Psoas muscle (tissue), 8 donors: Measurements from ENCODE around the gene ABCG1. TPM values are rescaled to one million over a fixed set of nuclear protein-coding genes. Genes with fewer than 3 reads are reported as not detected.
A peak's percentile ranks its signal among the peaks of the same experiment; 100 is the strongest.

Experiments
- ATAC-seq, 4 donors: fragments of 200-7000 bp; cut with Tn5 transposase; one replicate each; pipeline ENCODE4 v1.9.1; 2020; ENCODE audit warnings: moderate library complexity in 3 of 4, mild to moderate bottlenecking in 2 of 4
- DNase-seq, 2 donors: peaks; one replicate each; pipeline ENCODE4 v3.0.0-alpha.2; 2020
- H3K27ac ChIP-seq: fragments of 200-600 bp; one replicate; pipeline ENCODE4 v1.8.0; 2022
- H3K27me3 ChIP-seq, 3 donors: fragments of 200-600 bp in 1 of 3; one replicate each; pipeline versions ENCODE4 v1.6.1 to v1.8.0; 2013 to 2022; ENCODE audit warnings: low read length in 2 of 3, mild to moderate bottlenecking in 2 of 3, moderate library complexity in 1 of 3; ENCODE audit not compliant: insufficient read depth in 3 of 3
- H3K36me3 ChIP-seq, 2 donors: fragments of 200-600 bp in 1 of 2; one replicate each; pipeline versions ENCODE4 v1.6.1 to v1.8.0; 2013 to 2022; ENCODE audit warnings: low read depth in 1 of 2, mild to moderate bottlenecking in 1 of 2, moderate library complexity in 1 of 2; ENCODE audit not compliant: insufficient read depth in 1 of 2
- H3K4me1 ChIP-seq: fragments of 200-600 bp; one replicate; pipeline ENCODE4 v1.8.0; 2022
- H3K4me3 ChIP-seq: fragments of 200-600 bp; one replicate; pipeline ENCODE4 v1.8.0; 2022; ENCODE audit warnings: mild to moderate bottlenecking
- H3K9me3 ChIP-seq: fragments of 200-600 bp; one replicate; pipeline ENCODE4 v1.8.0; 2022
- CTCF ChIP-seq: fragments of 200-600 bp; IDR thresholded peaks from one replicate; pipeline ENCODE4 v1.8.0; 2022; ENCODE audit warnings: antibody characterized with exemption
- WGBS, 3 donors: extraction: QIAGEN DNeasy Blood & Tissue Kit; methylation state at CpG; one replicate each; pipeline versions ENCODE4 v1.1.6 to v1.1.7; 2013; 5-methylcytosine and 5-hydroxymethylcytosine counted together
- intact Hi-C, 2 donors: fragments of 100-400 bp; cut with DNase I; formaldehyde crosslinking; loops; one replicate each; pipeline versions ENCODE4 v1.11.0 to v1.14.2; 2022
- polyA plus RNA-seq, 3 donors: library from polyadenylated mRNA; stranded (reverse); fragments of 200-250 nt; gene quantifications; one replicate each; pipeline ENCODE4 v1.2.3, GENCODE V29; 2013
- total RNA-seq, 4 donors: library from RNA; stranded (reverse); fragmentation: NEBNext Ultra II Directional in 2 of 4; extraction: Animal tissue kit (Norgen Biotek cat#: 25700) in 2 of 4; gene quantifications; one replicate each; pipeline versions ENCODE4 v1.2.1 to v1.2.4, GENCODE V29; 2021 to 2023
- donor health status: healthy with polysubstance abuse.
- donor health status: DM: no; HTN: no; CAD: no; lungs with moderate emphysema.
- donor health status: Bipolar disorder and iron deficiency.
- donor health status: healthy.
- donor health status: DM: yes; HTN: yes; CAD: no.
- donor health status: DM: no; HTN: no; CAD: no.
- donor health status: DM: no; HTN: no; CAD: no.
- donor health status: DM: yes; HTN: yes; CAD: no.

ABCG1 gene
- total and polyA plus RNA-seq, 7 donors = 2.9 to 35.8 (median 4.4) TPM

- Histone ChIP-seq H3K27ac (no peak overlapping the region), H3K4me3 (no peak overlapping the region), H3K27me3 (no peaks in the 10 kb centered on the region), H3K4me1 (no peaks in the 10 kb centered on the region), H3K9me3 (no peaks in the 10 kb centered on the region), H3K36me3 (peaks cover 0 to 52% of the 10 kb centered on the region in 2 donors)
- DNase-seq = no peak
- ATAC-seq = no peak
- intact Hi-C loops = no loop called here
- TF ChIP-seq CTCF = no peak
- WGBS, 3 donors = 86 to 89% (median 88%) methylated on average over 17 of the region's 17 CpGs
These were observed 57.7 kb downstream of the ABCG1 start for GRCh38 chr21:42276526-42277154.

- no peak overlapping the region for H3K27ac ChIP-seq
- 80 to 85% (median 84%) methylated on average over 4 of the region's 4 CpGs for WGBS, 3 donors
- DNase-seq (no peak), ATAC-seq (no peak)
- intact Hi-C loops = no loop called here
- no peaks in the 10 kb centered on the region for H3K27me3 ChIP-seq
- TF ChIP-seq CTCF = no peak
- peaks cover 0 to 54% of the 10 kb centered on the region in 2 donors for H3K36me3 ChIP-seq
- no peaks in the 10 kb centered on the region for H3K4me1 ChIP-seq
- H3K9me3 ChIP-seq = no peaks in the 10 kb centered on the region
- no peak overlapping the region for H3K4me3 ChIP-seq
These were observed 58.7 kb downstream of the ABCG1 start for GRCh38 chr21:42277593-42277992.

- intact Hi-C loops = no loop called here
These were observed 59.7 kb downstream of the ABCG1 start for GRCh38 chr21:42278451-42279149.

GRCh38 chr21:42279341-42279871, 60.5 kb downstream of the ABCG1 start:
- no peaks in the 10 kb centered on the region for H3K27me3 ChIP-seq
- no peak overlapping the region for H3K27ac ChIP-seq
- TF ChIP-seq CTCF = no peak
- intact Hi-C loops = no loop called here
- H3K4me3 ChIP-seq = no peak overlapping the region
- WGBS, 3 donors = 84 to 90% (median 85%) methylated on average over 20 of the region's 20 CpGs
- DNase-seq (no peak), ATAC-seq (no peak)
- no peaks in the 10 kb centered on the region for H3K4me1 ChIP-seq
- no peaks in the 10 kb centered on the region for H3K9me3 ChIP-seq
- H3K36me3 ChIP-seq = peaks cover 0 to 48% of the 10 kb centered on the region in 2 donors

More at GRCh38 chr21:42278451-42279149, 59.7 kb downstream of the ABCG1 start:
- Histone ChIP-seq H3K36me3 (peaks cover 0 to 52% of the 10 kb centered on the region in 2 donors), H3K4me1 (no peaks in the 10 kb centered on the region), H3K27ac (no peak overlapping the region), H3K4me3 (no peak overlapping the region), H3K27me3 (no peaks in the 10 kb centered on the region), H3K9me3 (no peaks in the 10 kb centered on the region)
- no peak for ATAC-seq
- WGBS, 3 donors = 81 to 89% (median 83%) methylated on average over 19 of the region's 19 CpGs
- TF ChIP-seq CTCF = no peak
- DNase-seq = peak in 1 of 2 donors; percentile 22
